Measurements from ENCODE around the gene RPL31. TPM values are rescaled to one million over a fixed set of nuclear protein-coding genes. Genes with fewer than 3 reads are reported as not detected.
A peak's percentile ranks its signal among the peaks of the same experiment; 100 is the strongest.

Gene RPL31
- total and polyA plus RNA-seq, 7 donors, result 1,030 to 7,327 (median 2,345) TPM

DNA sequence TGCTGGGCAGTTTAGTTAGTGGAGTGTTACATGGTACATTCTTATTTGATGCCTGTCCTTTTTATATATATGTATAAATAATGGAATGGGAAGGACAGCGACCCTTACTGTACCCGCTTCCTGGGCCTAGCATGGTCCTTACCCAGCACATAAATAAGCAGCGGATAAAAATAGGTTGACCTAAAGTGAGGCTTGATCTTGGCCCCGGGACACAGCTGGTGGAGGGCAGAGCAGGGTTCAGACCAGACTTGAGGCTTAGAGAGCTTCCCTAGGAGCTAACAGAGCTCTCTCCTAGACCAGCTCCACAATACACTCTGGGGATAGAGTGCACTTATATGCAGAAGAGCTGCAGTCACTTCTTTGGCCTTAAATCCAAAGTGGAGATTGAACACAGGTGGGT lies 46.9 kb upstream of the RPL31 start:
- H3K27ac ChIP-seq, result no peak overlapping the region
- intact Hi-C loops (cut with DNase I), result no loop called here
- TF ChIP-seq EP300 (IDR thresholded peaks at IDR 0.05) (no peak), CTCF (IDR thresholded peaks at IDR 0.05) (no peak), POLR2A (IDR thresholded peaks at IDR 0.05) (no peak), POLR2AphosphoS5 (IDR thresholded peaks at IDR 0.05) (no peak)
- H3K4me3 ChIP-seq, result no peak overlapping the region
- DNase-seq, result peak; percentile 8
- peaks cover 0 to 21% (median 14%) of the 10 kb centered on the region in 4 donors for H3K4me1 ChIP-seq
- H3K27me3 ChIP-seq, result no peaks in the 10 kb centered on the region
- H3K9me3 ChIP-seq, result no peaks in the 10 kb centered on the region
- WGBS, 2 donors, result 95 to 97% methylated on average over 4 of the region's 4 CpGs
- H3K36me3 ChIP-seq, result peaks cover 0 to 2% (median 0%) of the 10 kb centered on the region in 4 donors

DNA sequence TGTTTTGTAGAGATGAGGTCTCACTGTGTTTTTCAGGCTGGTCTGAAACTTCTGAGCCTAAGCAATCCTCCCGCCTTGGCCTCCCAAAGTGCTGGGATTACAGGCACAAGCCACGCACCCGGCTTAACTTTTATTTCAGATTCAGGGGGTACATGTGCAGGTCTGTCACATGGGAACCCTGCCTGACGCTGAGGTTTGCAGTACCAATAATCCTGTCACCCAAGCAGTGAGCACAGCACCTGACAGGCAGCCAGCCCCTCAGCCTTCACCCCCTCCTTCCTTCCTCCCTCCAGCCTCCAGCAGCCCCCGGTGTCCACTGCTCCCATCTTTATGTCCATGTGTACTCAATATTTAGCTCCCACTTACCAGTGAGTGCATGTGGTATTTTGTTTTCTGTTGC lies 46.0 kb upstream of the RPL31 start:
- Histone ChIP-seq H3K27ac (no peak overlapping the region), H3K4me1 (peaks cover 0 to 25% (median 14%) of the 10 kb centered on the region in 4 donors), H3K27me3 (no peaks in the 10 kb centered on the region), H3K9me3 (no peaks in the 10 kb centered on the region), H3K4me3 (no peak overlapping the region), H3K36me3 (no peaks in the 10 kb centered on the region)
- peak; percentile 41 for DNase-seq
- WGBS, 2 donors, result 94 to 97% methylated on average over 5 of the region's 5 CpGs
- TF ChIP-seq EP300 (IDR thresholded peaks at IDR 0.05), result no peak
- no peak for TF ChIP-seq POLR2A (IDR thresholded peaks at IDR 0.05)
- no peak for TF ChIP-seq POLR2AphosphoS5 (IDR thresholded peaks at IDR 0.05)
- no peak for TF ChIP-seq CTCF (IDR thresholded peaks at IDR 0.05)
- intact Hi-C loops (cut with DNase I), result no loop called here

DNA sequence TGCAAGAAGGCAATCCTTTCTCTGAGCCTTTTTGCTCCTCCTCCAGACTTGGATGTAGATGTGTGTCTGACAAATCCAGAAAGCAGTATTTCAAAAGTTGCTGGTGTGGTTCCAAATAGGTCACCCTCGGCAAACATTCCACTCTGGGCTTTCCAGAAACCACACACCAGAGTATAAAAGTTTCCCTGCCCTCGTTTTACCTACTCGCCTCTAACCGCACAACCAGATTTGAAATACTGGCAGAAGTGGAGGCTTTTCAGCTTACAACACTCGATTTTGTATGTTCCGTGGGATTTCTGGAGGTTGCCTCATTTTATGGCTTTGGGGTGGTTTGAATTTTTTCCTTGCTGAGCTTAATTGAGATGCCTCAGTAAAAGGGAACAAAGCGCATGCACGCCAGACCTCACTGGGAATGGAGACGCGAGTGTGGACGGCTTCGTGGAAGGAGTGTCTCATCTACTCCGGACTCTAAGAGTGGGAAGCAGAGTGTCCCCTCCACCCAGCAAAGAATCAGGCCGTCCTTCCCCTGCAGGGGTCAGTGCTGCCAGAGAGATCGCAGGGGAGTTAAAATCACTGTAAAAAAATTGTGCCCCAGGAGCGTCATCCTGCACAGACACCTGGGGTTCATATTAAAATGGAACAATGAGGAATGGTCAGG lies 44.0 kb upstream of the RPL31 start:
- H3K36me3 ChIP-seq, result no peaks in the 10 kb centered on the region
- TF ChIP-seq EP300 (IDR thresholded peaks at IDR 0.05), result no peak
- peak in 3 of 4 donors; percentile 32 to 58 (median 34) for TF ChIP-seq POLR2AphosphoS5 (IDR thresholded peaks at IDR 0.05)
- H3K4me3 ChIP-seq, result no peak overlapping the region
- peak overlapping the region in 3 of 4 donors; percentile 28 to 49 (median 47) for H3K27ac ChIP-seq
- peaks cover 0 to 28% (median 20%) of the 10 kb centered on the region in 4 donors for H3K4me1 ChIP-seq
- peak; percentile 71 for DNase-seq
- no peaks in the 10 kb centered on the region for H3K27me3 ChIP-seq
- intact Hi-C loops (cut with DNase I), result no loop called here
- WGBS, 2 donors, result 81 to 82% methylated on average over 16 of the region's 16 CpGs
- no peaks in the 10 kb centered on the region for H3K9me3 ChIP-seq

DNA sequence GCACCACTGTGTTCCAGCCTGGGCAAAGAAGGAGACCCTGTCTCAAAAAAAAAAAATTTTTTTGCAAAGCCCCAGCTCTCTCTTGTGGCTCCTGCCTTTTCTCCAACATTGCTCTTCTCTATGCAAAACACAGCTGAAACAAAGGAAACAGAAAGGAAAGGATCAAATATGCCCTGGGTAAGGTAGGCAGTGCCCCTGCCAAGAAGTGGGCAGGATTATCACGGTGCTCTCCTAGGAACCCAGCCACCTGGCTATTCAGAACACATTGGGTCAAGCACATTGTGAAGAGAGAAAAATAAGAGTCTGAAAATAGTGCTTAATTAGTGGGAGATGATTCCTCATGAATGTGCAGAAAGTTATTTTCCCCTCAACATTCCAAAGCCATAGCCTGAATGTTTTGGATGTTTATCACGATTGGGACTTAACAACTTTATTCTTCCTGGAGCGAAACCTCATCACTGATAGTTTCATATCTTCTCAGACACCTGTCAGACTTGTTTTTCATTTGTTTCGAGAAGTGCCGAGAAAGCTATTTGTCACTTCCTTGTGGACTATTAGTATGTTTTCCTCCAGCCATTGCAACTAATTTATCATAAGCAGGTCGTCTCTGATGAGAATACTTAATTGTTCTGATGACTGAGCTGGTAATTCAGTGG lies 42.7 kb upstream of the RPL31 start:
- Histone ChIP-seq H3K27ac (no peak overlapping the region), H3K9me3 (no peaks in the 10 kb centered on the region), H3K36me3 (no peaks in the 10 kb centered on the region), H3K4me1 (peaks cover 0 to 28% (median 20%) of the 10 kb centered on the region in 4 donors), H3K27me3 (no peaks in the 10 kb centered on the region), H3K4me3 (no peak overlapping the region)
- WGBS, 2 donors, result 54 to 64% methylated on average over 6 of the region's 6 CpGs
- TF ChIP-seq POLR2AphosphoS5 (IDR thresholded peaks at IDR 0.05) (no peak), CTCF (IDR thresholded peaks at IDR 0.05) (no peak), POLR2A (IDR thresholded peaks at IDR 0.05) (no peak), EP300 (IDR thresholded peaks at IDR 0.05) (no peak)
- intact Hi-C loops (cut with DNase I), result no loop called here
- DNase-seq, result peak; percentile 30

GRCh38 chr2:100960688-100961087 lies 41.4 kb upstream of the RPL31 start:
- no peaks in the 10 kb centered on the region for H3K9me3 ChIP-seq
- no peaks in the 10 kb centered on the region for H3K27me3 ChIP-seq
- intact Hi-C loops (cut with DNase I), result no loop called here
- no peak overlapping the region for H3K4me3 ChIP-seq
- TF ChIP-seq POLR2AphosphoS5 (IDR thresholded peaks at IDR 0.05) (no peak), POLR2A (IDR thresholded peaks at IDR 0.05) (no peak), EP300 (IDR thresholded peaks at IDR 0.05) (no peak), CTCF (IDR thresholded peaks at IDR 0.05) (no peak)
- 91 to 95% methylated on average over 4 of the region's 4 CpGs for WGBS, 2 donors
- peak; percentile 53 for DNase-seq
- H3K27ac ChIP-seq, result no peak overlapping the region
- peaks cover 0 to 28% (median 20%) of the 10 kb centered on the region in 4 donors for H3K4me1 ChIP-seq
- H3K36me3 ChIP-seq, result peaks cover 0 to 2% (median 0%) of the 10 kb centered on the region in 4 donors

Measured in sigmoid colon (tissue), 7 donors.